SH-SY5Y (cell line): ENCODE results near the gene TNC.

Experiments
- GATA2 ChIP-seq: IDR thresholded peaks from 2 replicates; pipeline ENCODE4 v1.6.1; 2011; ENCODE audit warnings: mild to moderate bottlenecking, low read depth, low read length
- GATA3 ChIP-seq: IDR thresholded peaks from 2 replicates; pipeline ENCODE4 v1.6.1; 2011; ENCODE audit warnings: low read depth, mild to moderate bottlenecking, low read length, moderate library complexity

DNA sequence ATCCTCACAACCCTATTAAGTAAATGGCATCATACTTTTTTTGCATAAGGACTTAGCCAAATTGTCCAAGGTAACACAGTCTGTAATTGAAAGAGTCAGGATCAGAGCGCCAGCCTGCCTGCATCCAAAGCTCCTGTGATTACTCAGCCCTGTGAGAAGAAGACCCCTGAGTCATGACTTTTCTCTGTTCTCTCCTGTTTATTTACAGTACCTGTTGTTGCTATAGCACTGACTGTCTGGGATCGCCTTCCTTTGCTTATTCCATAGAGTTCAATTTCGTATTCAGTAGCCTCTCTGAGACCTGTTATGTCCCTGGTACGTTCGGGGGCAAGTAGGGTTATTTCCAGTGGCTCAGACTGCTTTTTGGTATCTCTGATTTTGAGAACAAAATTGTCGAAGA is 71.8 kb downstream of the TNC start:
- TF ChIP-seq GATA2: no peak
- TF ChIP-seq GATA3: no peak
